ENCODE data around the gene IMMP2L. TPM values are rescaled to one million over a fixed set of nuclear protein-coding genes. Genes with fewer than 3 reads are reported as not detected.

IMMP2L gene
- total RNA-seq, 2 donors from 2014 or later = 21.7 to 27.5 TPM

- no peaks in the 10 kb centered on the region for H3K27me3 Mint-ChIP-seq (ENCODE audit: low read depth)
- DNase-seq (no peak), ATAC-seq (replicated peaks in 1 of 2) (no peak)
- H3K9me3 Mint-ChIP-seq = peaks cover 0 to 5% of the 10 kb centered on the region in 2 donors
- H3K4me1 Mint-ChIP-seq (ENCODE audit: low read depth) = no peaks in the 10 kb centered on the region
- no peak overlapping the region for H3K4me3 Mint-ChIP-seq
- H3K27ac Mint-ChIP-seq = no peak overlapping the region
- no peaks in the 10 kb centered on the region for H3K36me3 Mint-ChIP-seq (ENCODE audit: insufficient read depth in 2 of 2)
Measured at GRCh38 chr7:110623436-110623835, 938.9 kb downstream of the IMMP2L start.

DNA sequence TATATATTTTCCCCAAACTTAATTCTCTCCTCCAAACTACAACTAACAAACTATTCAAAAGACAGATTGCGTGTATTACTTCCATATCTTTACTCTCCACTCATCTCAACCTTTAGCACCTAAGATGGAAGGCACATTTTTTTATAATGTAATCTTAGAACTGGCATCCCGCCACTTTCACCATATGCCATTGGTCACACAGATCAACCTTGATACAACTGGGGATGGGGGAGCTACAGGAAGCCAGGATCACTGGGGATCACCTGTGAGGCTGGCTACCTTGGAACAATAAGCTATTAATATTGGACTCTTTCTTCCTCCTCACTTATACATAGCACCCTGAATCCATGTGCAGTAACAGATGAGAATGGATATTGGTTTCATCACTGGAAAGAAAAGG lies 941.0 kb downstream of the IMMP2L start:
- Mint-ChIP-seq H3K36me3 (ENCODE audit: insufficient read depth in 2 of 2) (no peaks in the 10 kb centered on the region), H3K9me3 (peaks cover 0 to 9% of the 10 kb centered on the region in 2 donors), H3K27me3 (ENCODE audit: low read depth) (no peaks in the 10 kb centered on the region), H3K27ac (no peak overlapping the region), H3K4me3 (no peak overlapping the region), H3K4me1 (ENCODE audit: low read depth) (no peaks in the 10 kb centered on the region)
- DNase-seq = no peak
- ATAC-seq (replicated peaks in 1 of 2) = no peak

DNA sequence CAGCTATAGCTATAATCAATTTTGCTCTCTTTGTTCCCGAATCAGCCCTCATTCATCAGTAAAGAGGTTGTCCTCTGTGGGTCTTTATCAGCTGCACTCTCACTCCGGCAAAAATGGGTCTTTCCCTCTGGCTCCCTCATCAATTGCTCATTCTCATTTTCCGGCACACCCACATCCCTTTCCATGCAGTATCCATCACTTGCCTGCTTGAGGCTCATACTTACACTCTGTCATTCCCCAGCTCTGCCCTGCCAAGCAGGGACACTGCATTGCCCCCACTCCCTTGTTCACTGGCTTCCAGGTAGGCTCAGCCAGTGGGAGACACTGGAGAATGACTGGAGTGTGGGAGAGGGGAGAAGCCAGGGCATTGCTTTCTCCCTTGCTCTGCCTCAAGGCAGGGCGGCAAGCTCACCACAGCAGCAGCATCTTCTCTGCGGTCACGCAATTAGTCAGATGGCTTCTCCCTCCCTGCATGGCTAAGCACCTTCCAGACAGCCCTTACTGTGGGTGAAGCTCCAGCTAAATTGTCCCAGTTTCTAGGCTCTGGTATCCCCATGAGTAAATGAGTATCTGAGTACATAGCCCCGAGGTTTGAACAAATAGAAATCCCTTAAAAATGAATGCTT lies 942.1 kb downstream of the IMMP2L start:
- Mint-ChIP-seq H3K4me3 (no peak overlapping the region), H3K27me3 (ENCODE audit: low read depth) (no peaks in the 10 kb centered on the region), H3K4me1 (ENCODE audit: low read depth) (no peaks in the 10 kb centered on the region), H3K27ac (no peak overlapping the region), H3K36me3 (ENCODE audit: insufficient read depth in 2 of 2) (no peaks in the 10 kb centered on the region), H3K9me3 (peaks cover 0 to 9% of the 10 kb centered on the region in 2 donors)
- ATAC-seq (replicated peaks in 1 of 2) (no peak), DNase-seq (no peak)

All from activated T-cell treated with anti-CD3 and anti-CD28 coated beads, Interleukin-2, amount 50 U/mL, for 72 hours (primary cell).